Caco-2 (cell line): ENCODE data around the gene TRIO. TPM values are rescaled to one million over a fixed set of nuclear protein-coding genes. Genes with fewer than 3 reads are reported as not detected.

Experiments
- BruUV-seq: library from RNA; stranded (reverse); fragments of 400-500 nt; replicated peaks from 2 replicates; lab custom pipeline; 2021; lab: Mats Ljungman, UMichigan
- CTCF ChIA-PET: fragments of 300-600 bp; sonication (Branson Sonifier 250); formaldehyde crosslinking; loops from one replicate; lab custom pipeline; 2022; ENCODE audit warnings: antibody characterized with exemption; lab: Charles Lee
- POLR2A ChIA-PET: fragments of 300-600 bp; sonication (Branson Sonifier 250); formaldehyde crosslinking; loops from one replicate; lab custom pipeline; 2022; ENCODE audit warnings: antibody characterized with exemption; lab: Charles Lee
- DNase-seq, 2 experiments: peaks; one replicate each; pipeline versions ENCODE4 v3.0.0 to v3.0.0-alpha.2; 2020 to 2022
- H3K27me3 ChIP-seq: replicated peaks from 2 replicates; pipeline ENCODE4 v1.6.0; 2011; ENCODE audit warnings: low read length; ENCODE audit not compliant: control insufficient read depth, insufficient read depth
- H3K36me3 ChIP-seq: 2 replicates; pipeline ENCODE4 v1.5.1; 2011; ENCODE audit warnings: low read length; ENCODE audit not compliant: control insufficient read depth, insufficient read depth
- H3K4me1 ChIP-seq: fragments of 250-450 bp; sonication (Bioruptor Pico); 2 replicates; pipeline ENCODE4 v1.5.1; 2020; ENCODE audit warnings: mild to moderate bottlenecking
- H3K4me3 ChIP-seq: 2 replicates; pipeline ENCODE4 v1.5.1; 2011; ENCODE audit warnings: low read depth, mild to moderate bottlenecking, control low read depth, low read length
- H3K9me3 ChIP-seq: fragments of 250-450 bp; sonication (Bioruptor Pico); 2 replicates; pipeline ENCODE4 v1.5.1; 2020; ENCODE audit warnings: mild to moderate bottlenecking, moderate library complexity
- H3K27ac Mint-ChIP-seq: one replicate; pipeline ENCODE4 v1.8.0; 2022; ENCODE audit warnings: mixed read lengths; ENCODE audit not compliant: unreplicated experiment
- H3K27me3 Mint-ChIP-seq: one replicate; pipeline ENCODE4 v1.8.0; 2022; ENCODE audit warnings: mixed read lengths; ENCODE audit not compliant: insufficient read depth, unreplicated experiment
- H3K36me3 Mint-ChIP-seq: one replicate; pipeline ENCODE4 v1.8.0; 2022; ENCODE audit warnings: mild to moderate bottlenecking, mixed read lengths; ENCODE audit not compliant: insufficient read depth, unreplicated experiment
- H3K4me1 Mint-ChIP-seq: one replicate; pipeline ENCODE4 v1.8.0; 2022; ENCODE audit warnings: low read depth, mixed read lengths; ENCODE audit not compliant: unreplicated experiment
- H3K4me3 Mint-ChIP-seq: one replicate; pipeline ENCODE4 v1.8.0; 2022; ENCODE audit warnings: mild to moderate bottlenecking, moderate library complexity, mixed read lengths; ENCODE audit not compliant: unreplicated experiment
- H3K9me3 Mint-ChIP-seq: one replicate; pipeline ENCODE4 v1.8.0; 2022; ENCODE audit warnings: mixed read lengths; ENCODE audit not compliant: unreplicated experiment
- CTCF ChIP-seq, 2 experiments: fragments of 200-600 bp in 1 of 2; IDR thresholded peaks; 1 replicate in 1 of 2; 2 replicates in 1 of 2; pipeline versions ENCODE4 v1.5.1 to v1.8.0; 2011 to 2022; ENCODE audit warnings: antibody characterized with exemption in 1 of 2, control low read depth in 1 of 2, inconsistent platforms in 1 of 2, low read depth in 1 of 2, low read length in 1 of 2, mild to moderate bottlenecking in 1 of 2, moderate library complexity in 1 of 2; ENCODE audit not compliant: insufficient read depth in 1 of 2, severe bottlenecking in 1 of 2, unreplicated experiment in 1 of 2
- intact Hi-C: fragments of 100-400 bp; cut with micrococcal nuclease; formaldehyde crosslinking; loops from one replicate; pipeline ENCODE4 v1.10.0; 2022; ENCODE audit not compliant: unreplicated experiment
- total RNA-seq: library from RNA; stranded (reverse); gene quantifications from 2 replicates; pipeline ENCODE4 v1.2.3, GENCODE V29; 2022

The TRIO gene
- total RNA-seq, 1 experiment from 2014 or later = 92.0 TPM

- DNase-seq = no peak
- Mint-ChIP-seq H3K4me3 (no peak overlapping the region), H3K4me1 (peaks cover 30% of the 10 kb centered on the region), H3K36me3 (peaks cover 10% of the 10 kb centered on the region), H3K27ac (no peak overlapping the region), H3K27me3 (no peaks in the 10 kb centered on the region), H3K9me3 (no peaks in the 10 kb centered on the region)
- Histone ChIP-seq H3K27me3 (no peaks in the 10 kb centered on the region), H3K4me1 (peaks cover 33% of the 10 kb centered on the region), H3K36me3 (no peaks in the 10 kb centered on the region), H3K4me3 (no peak overlapping the region), H3K9me3 (no peaks in the 10 kb centered on the region)
- no peak for TF ChIP-seq CTCF (IDR thresholded peaks at IDR 0.05; ENCODE audit: insufficient read depth in 1 of 2, low read depth in 1 of 2, low read length in 1 of 2, severe bottlenecking in 1 of 2, unreplicated experiment in 1 of 2)
- POLR2A ChIA-PET = no interaction called here
- BruUV-seq = no TSS peak
- intact Hi-C loops = no loop called here
- CTCF ChIA-PET = no interaction called here
Observed at GRCh38 chr5:14263113-14263512, 120.0 kb downstream of the TRIO start.

- no TSS peak for BruUV-seq
- Histone ChIP-seq H3K27me3 (no peaks in the 10 kb centered on the region), H3K36me3 (no peaks in the 10 kb centered on the region), H3K9me3 (no peaks in the 10 kb centered on the region), H3K4me3 (no peak overlapping the region), H3K4me1 (peaks cover 39% of the 10 kb centered on the region)
- ChIA-PET POLR2A (no interaction called here), CTCF (no interaction called here)
- no peak for TF ChIP-seq CTCF (IDR thresholded peaks at IDR 0.05; ENCODE audit: insufficient read depth in 1 of 2, low read depth in 1 of 2, low read length in 1 of 2, severe bottlenecking in 1 of 2, unreplicated experiment in 1 of 2)
- Mint-ChIP-seq H3K36me3 (peaks cover 10% of the 10 kb centered on the region), H3K27ac (no peak overlapping the region), H3K4me1 (peaks cover 36% of the 10 kb centered on the region), H3K27me3 (no peaks in the 10 kb centered on the region), H3K9me3 (no peaks in the 10 kb centered on the region), H3K4me3 (no peak overlapping the region)
- intact Hi-C loops = loop anchor here (1.0 kb wide), 1 partner anchor 13 kb away; no protein-coding TSS in a partner anchor
- no peak for DNase-seq
Observed at GRCh38 chr5:14263699-14264098, 120.6 kb downstream of the TRIO start.

- peak overlapping the region; percentile 84 for H3K27ac Mint-ChIP-seq
- intact Hi-C loops = loop anchor here (1.0 to 5.0 kb wide), 2 partner anchors 14 to 52 kb away; no protein-coding TSS in a partner anchor
- BruUV-seq = TSS peak; percentile 83
- ChIA-PET POLR2A (interaction anchor here (0.5 to 0.6 kb wide), 2 partner anchors 15 to 91 kb away, joined by 3 read pairs; no protein-coding TSS in a partner anchor), CTCF (no interaction called here)
- no peaks in the 10 kb centered on the region for H3K27me3 Mint-ChIP-seq
- no peaks in the 10 kb centered on the region for H3K27me3 ChIP-seq
- peaks cover 10% of the 10 kb centered on the region for H3K36me3 Mint-ChIP-seq
- no peaks in the 10 kb centered on the region for H3K9me3 Mint-ChIP-seq
- H3K36me3 ChIP-seq = no peaks in the 10 kb centered on the region
- H3K9me3 ChIP-seq = no peaks in the 10 kb centered on the region
- DNase-seq = peak; percentile 93
- peak overlapping the region; percentile 27 for H3K4me3 ChIP-seq
- H3K4me3 Mint-ChIP-seq = peak overlapping the region; percentile 79
- H3K4me1 ChIP-seq = peaks cover 50% of the 10 kb centered on the region
- no peak for TF ChIP-seq CTCF (IDR thresholded peaks at IDR 0.05; ENCODE audit: insufficient read depth in 1 of 2, low read depth in 1 of 2, low read length in 1 of 2, severe bottlenecking in 1 of 2, unreplicated experiment in 1 of 2)
- H3K4me1 Mint-ChIP-seq = peaks cover 47% of the 10 kb centered on the region
Observed at GRCh38 chr5:14264605-14265316, 121.6 kb downstream of the TRIO start.
